Measurements from ENCODE around the gene PRKCB.

The PRKCB gene

DNA sequence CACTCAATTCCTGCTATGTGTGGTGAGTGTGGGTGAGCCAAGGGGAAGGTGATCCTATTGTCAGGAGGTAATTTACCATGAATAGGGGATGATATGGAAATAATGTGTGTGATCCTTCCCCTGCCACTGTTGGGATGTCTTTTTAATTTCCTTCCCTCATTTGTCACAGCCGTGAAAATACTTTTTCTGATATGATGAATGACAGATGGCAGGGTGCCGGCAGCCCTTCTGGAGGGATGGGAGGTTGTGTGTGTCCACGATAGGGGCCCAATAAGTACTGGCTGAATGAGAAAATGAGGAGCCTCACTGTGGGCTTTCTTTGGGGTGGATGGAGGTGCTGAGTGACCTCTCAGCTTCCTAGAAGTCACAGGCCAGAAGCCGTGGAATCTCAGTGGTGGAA is 109.5 kb downstream of the PRKCB start:
- no peak for DNase-seq

DNA sequence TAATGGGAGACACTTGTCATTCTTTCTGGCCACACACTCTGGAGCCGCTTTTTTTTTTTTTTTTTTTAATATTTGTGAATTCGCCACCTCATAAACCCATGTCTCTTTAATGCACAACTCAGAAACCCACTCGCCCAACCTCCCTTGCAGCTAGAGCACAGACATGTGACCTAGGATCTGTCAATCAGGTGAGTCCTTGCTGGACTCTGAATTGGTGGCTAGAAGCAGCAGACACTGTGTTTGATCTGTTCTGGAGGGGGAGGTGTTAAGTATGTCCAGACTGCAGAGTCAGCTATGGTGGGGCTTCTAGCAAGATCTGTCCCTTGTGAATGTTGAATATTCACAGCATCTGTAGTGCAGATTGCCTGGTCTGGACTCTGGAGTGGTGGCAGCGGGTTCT is 112.1 kb downstream of the PRKCB start:
- no peak for DNase-seq

DNA sequence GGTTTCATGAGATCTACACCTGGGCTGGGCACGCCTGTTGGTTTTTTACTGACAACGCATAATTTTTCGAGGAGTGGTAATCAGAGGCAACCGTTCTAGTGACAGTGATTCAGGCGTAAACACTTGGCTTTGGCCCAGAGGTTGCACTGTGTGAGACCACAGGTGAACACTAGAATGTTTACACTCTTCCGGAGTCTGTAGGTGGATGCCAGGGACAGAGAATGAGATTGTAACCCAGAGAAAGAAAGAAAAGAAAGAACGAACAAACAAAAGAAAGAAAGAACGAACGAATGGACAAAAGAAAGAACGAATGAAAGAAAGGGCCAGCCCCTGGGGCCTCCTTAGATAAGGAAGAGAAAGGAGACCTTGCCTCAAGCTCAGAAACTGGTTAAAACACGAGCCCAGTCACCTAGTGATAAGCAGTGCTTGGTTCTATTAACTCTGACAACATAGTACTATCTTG is 113.2 kb downstream of the PRKCB start:
- no peak for DNase-seq

DNA sequence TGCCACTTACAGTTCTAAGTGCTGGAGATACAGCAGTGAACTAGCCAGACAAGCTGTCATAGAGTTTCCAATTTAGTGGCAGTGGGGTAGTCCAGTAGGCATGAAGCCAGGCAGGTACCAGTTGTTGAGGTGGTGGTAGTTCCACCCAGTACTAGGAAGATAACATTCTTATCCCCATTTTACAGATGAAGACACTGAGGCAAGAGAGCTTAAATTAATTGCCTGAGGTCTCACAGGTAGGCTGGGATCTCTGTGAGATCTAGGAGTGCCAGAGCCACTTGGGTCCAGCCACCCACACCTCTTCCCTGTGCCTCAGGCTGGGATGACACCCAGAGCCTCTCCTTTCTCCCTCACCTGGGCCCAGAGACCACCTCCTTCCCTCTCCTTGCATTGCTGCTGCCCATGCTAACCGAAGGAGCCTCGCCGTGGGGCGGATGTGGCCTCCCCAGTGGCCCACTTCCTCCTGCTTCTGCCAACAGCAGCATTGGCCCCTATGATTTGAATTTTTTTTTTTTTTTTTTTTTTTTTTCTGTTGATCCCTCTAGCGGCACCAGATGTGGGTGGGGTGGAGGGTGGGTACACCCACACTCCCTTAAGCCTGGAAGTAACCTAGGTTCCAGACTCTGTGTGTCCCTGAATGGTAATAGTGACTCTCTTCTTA is 114.0 kb downstream of the PRKCB start:
- DNase-seq: no peak

DNA sequence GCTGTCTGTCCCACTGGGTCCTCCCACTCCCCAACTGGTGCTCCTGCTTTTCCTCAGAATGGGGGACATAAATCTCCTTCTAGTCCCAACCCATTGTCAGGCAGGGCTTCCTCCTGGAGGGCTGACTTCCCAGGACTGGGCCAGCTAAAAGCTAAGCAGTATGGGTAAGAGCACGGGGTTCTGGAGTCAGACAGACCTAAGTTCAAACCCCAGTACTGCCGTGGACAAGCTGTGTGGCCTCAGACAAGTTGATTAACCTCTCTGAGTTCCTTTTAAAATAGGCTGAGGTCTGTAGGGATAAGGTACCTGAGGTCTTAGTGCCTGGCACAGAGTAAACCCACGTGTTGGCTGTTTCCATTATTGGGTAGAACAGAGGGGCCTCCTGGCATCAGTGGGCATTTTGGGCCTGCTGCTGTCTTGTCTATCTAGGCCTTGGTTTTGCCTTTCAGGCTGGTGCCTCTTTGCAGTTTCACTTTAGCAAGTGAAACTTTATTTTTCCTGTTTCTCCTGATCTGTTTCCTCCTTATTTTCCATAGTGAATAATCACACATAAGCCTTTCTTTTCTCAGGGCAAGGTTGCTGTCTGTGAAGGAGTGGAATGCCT is 114.6 kb downstream of the PRKCB start:
- DNase-seq: no peak

DNA sequence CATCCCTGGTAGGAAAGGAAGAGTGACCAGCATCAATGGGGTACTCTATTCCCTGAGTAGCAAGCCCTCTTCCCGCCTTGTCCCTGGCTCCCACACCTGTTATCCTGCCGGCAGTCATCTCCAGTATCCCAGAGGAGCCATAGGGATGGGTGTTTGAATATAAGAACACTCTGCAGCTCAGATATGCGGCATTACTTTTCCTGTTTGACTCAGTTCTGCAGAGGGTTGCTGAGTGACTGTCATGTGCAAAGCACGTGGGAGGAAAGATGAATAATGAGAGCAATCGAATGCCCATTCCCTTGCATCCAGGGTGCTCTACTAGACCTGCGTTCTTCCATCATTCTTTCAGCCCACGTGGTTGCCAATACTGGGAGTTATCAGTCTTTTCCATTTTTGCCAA is 115.1 kb downstream of the PRKCB start:
- DNase-seq: no peak

DNA sequence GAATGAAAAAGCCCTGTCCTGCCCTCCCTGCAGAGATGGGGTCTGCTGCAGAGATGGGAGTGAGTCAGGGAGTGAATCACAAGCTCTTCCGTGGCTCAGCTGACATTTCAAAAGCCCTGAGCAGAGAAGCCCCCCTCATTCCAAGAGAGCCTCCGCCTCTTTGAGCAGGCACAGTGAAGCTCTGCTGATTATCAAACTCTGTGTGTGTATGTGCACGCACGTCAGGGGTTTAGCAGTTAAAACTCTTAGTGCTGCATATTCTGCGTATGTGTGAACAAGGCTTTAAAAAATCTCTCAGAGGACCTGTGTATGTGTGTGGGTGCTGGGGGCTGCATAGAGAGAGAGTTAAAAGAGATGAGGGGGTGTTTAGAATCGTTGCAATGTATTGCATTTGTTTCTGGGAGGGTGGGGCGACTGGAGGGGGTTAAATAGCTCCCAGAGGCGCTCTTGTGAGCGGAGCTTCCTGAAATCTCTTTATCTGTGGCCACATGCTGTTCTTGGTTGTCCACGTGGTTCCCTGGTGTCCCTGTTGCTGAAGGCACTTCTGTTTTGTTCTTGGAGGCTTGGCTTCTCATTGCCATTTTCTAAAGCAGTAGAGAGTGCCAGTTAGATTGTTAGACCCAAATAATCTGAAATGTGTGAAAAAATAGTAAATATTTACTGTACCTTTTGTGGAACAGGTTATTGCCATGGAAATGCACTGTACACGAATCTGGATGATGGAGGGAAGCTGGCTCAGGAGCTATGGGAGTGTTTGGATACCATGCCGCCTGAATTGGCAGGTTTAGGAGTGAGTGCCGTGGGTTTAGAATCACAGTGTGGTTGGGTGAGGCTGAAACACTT is 116.6 kb downstream of the PRKCB start:
- no peak for DNase-seq

DNA sequence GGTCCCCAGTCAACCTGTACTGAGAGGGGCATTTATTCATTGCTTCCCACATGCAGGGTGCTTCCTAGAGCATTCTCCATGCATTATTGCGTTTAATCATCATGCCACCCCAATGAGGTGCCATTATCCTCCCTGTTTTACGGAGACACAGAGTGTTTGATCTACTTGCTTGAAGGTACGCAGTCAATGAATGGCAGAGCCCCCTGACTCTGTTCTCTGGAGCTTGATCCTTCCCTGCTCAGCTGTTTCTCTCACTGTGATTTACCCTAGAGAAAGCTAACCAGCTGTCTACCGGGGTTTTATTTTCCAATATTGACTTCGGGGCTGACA is 117.2 kb downstream of the PRKCB start:
- no peak for DNase-seq

DNA sequence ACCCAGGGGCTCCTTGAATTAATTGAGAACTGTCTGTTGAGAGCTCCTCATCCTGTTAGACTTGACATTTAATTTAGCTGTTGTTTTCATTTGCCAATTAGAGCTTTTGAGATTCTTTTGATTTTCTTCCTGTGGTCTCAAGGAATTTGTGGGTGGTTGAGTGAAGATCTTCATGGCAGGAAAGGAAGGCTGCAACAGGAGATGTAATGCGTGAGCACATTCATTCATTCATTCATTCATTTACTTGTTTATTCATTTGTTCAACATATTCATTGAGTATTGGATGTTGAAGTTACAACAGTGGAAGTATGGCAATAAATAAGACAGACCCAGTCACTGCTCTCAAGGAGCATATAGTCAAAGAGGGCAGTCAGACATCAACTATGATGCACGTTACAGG is 117.7 kb downstream of the PRKCB start:
- DNase-seq: no peak

DNA sequence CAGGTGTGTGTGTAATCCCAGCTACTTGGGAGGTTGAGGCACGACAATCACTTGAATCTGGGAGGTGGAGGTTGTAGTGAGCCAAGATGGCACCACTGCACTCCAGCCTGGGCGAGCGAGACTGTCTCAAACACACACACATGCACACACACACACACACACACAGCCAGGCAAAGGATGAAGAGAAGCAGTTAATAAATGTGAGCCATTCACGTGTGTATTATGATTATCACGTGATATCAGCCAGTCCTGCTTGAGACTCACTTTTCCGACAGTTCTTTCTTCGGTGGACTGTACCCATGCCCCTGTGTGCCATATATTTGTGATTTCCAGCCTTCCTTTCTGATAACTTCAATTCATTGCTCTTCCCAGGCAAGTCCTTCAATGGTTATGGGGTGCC is 119.3 kb downstream of the PRKCB start:
- no peak for DNase-seq

DNA sequence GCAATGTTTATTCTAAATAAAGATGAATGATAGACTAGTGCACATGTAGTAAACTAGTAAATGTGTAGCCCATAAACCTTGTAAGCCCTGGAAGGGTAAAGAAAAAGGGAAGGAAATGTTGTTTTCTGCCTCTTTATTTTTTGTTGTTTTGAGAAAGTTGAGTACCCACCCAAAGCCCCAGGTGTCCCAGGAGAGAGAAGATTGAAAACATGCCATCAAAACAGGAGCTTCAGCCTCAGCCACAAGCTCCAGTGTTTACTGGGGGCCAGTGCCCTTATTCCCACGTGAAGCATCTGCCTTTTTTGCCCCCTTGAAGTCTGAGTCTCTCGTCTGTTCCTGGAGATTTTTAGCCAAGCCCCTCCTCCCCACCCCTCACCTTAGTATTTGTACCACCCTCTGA is 121.5 kb downstream of the PRKCB start:
- no peak for DNase-seq

DNA sequence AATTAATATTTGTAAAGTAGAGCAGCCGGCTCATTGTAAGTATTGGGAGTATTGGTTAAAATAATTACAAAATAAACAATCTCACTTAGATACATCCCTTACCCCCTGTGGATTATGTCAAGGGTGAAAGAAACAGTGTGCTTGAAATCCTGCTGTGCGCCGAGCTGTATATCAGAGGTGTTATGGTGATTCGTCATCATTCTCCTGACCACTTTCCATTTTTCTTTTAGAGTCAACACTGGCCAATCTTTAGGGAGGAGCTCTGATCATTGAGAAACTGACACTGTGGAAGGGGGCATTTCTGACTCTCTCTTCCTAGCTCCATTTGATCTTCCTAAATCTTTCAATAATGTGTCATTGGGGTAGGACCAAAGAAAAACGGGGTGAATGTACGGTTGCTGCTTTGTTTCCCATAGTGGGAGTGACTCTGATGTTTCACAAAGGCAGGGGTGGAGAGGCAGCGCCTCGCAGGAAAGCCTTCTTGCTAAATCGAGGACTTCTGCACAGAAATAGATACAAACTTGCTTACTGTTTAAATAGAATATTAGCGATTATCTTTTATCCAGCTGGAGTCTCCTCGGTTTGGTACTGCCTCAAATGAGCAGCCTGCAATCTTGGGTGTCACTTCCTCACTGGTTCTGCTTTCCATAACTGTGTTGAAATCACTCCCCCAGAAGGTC is 123.4 kb downstream of the PRKCB start:
- DNase-seq: no peak

DNA sequence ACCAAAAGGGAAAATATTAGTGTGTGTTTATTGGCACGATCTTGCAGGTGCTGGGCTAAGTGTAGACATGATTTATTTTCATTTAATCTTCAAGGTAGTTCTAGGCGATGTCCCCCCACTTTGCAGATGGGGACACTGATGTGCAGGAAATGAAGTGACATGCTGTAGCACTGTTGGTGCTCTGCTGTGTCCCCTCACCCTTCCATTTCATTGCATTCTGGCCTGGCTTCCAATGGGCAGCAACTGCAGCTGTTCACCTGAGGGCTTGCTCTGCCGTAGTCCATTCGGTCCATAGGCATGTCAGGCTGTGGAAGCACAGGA is 123.9 kb downstream of the PRKCB start:
- no peak for DNase-seq

DNA sequence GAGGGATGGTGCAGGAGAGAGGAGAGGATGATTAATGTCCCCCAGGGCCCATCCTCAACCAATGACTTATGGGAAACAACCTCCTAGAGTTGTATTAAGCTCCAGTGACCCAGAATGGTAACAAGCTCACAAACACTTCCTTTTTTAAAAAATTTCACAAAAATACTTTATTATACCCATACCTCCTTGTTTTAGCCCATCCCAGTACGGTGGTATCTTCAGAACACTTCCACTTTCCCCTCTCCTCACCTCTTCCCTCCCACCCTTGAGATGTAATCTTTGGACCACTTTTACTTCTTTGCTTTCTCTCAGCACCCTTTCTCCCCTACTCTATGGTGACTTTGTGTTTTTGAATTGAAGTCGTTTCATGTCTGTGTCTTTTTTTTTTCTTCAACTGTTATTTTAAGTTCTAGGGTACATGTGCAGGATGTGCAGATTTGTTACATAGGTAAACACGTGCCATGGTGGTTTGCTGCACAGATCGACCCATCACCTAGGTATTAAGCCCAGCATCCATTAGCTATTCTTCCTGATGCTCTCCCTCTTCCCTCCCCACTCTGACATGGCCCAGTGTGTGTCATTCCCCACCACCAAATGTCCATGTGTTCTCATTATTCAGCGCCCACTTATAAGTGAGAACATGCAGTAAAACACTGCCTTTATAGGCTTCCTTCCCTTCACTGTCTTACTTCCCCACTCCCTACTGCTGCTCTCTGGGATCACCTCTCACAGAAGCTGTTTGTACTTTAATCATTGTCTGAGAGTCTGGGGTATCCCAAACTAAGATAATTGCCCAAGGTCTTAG is 124.5 kb downstream of the PRKCB start:
- DNase-seq: no peak

DNA sequence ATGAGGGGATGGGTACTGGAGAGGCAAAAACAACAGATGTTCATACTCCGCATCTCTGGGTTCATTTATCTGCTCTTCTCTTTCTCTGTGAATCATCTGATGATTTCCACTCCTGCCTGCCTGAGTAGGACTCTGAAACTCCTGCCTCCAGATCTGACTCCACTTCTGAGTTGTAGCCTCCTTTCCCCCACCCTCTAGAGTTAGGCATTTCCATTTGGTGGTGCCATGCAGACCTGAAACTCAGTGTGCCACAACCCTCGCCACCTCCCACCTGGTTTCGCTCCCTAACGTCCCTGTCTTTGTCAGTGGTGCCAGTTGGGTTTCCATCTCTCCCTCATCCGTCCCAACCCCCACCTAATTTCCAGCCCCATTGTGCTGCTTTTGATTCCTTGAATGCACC is 126.2 kb downstream of the PRKCB start:
- DNase-seq: peak; percentile 45 to 49

DNA sequence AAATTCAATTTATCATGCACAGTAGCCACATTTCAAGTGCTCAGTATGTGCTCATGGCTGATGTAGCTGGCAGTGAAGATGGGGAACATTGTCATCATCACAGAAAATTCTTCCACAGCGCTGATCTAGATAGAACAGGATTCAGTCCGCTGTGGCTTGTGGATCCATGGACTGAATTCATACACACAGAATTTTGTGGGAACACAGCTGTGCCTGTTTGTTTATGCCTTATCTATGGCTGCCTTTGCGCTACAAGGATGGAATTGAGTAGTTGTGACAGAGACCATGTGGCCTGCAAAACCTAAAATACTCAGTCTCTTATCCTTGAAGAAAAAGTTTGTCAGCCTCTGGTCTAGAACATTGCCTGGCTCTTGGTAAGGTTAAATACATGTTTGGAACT is 128.4 kb downstream of the PRKCB start:
- DNase-seq: no peak

DNA sequence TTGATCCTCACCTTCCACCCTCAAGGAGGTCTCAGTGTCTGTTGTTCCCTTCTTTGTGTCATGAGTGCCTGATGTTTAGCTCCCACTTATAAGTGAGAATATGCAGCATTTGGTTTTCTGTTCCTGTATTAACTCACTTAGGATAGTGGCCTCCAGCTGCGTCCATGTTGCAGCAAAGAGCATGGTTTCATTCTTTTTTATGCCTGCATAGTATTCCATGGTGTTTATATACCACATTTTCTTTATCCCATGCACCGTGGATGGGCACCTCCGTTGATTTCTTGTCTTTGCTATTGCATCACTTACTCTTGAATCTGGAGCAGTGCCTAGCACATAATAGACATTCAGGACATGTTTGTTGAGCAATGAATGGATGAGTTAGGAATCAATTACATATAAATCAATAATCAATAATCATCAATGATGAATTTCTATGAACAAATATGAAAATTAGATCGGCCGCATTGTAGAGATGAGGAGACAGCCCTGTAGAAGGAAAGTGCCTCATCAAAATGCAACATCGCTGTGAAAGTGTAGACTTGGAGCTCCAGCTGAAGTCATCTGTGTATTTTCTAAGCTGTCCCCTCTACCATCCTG is 129.5 kb downstream of the PRKCB start:
- DNase-seq: no peak

DNA sequence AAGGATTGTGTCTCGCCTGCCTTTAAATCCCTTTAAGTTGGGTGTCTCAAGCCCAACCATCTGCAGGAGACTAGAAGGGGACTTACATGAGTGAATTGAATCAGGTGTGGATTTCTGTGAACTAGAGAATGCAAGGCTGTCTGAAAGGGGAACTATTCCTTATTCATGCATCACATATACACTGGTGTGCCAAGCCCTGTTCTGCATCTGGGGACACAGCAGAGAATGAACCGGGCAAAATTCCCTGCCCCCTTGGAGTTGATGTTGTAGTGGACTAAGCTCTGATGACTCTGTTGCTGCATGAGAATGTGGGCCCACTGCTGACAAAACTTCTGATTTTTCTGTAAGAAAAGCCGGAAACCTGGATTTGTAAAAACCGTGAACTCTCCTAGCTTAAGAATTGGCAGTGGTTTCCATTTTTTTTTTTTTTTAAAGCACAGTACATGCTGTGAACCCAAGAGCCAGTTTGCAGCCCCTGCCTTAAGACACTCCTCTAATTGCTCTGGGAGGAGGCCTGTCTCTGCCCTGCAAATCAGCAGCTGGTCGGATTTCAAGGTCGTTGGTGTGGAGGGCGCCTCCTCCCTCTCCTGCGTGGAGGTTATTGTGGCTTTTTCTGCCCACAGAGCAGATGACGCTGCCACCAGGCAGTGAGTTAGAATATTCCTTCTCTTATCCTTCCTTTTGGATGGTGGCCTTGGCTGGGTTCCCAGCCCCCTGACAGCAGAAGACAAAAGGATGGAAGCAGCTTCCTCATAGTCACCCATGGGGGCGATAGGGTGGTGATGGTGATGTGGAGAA is 131.0 kb downstream of the PRKCB start:
- DNase-seq: no peak

DNA sequence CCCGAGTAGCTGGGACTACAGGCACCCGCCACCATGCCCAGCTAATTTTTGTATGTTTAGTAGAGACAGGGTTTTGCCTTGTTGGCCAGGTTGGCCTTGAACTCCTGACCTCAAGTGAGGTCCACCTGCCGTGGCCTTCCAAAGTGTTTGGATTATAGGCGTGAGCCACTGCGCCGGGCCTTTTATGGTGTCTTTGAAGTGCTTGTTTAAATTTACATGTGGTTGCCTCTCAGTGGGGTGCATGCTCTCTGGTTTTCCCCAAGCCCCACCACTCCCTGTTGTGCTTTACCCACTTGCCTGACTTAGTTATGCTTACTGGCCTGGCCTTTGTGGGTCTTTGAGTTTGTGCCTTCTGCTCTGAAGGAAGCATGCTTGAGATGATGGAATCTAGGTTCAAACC is 132.0 kb downstream of the PRKCB start:
- DNase-seq: no peak

DNA sequence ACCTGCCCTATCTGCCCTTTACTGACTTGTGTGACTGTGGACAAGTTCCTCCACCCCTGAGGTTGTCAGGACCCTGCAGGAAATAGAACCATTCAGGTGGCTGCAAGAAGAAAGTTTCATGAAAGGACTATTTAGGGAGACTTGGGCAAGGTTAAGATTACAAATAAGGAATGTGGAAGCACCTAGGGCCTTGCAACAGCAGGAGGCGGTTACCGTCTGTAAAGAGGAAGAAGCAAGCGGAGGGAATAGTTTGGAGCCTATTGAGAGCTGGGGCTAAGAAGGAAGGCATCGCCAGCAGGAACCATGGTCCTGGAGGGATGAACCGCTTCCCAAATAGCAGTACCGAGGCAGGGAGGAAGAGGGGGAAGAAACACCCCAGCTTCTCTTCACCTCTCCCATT is 132.4 kb downstream of the PRKCB start:
- no peak for DNase-seq

DNA sequence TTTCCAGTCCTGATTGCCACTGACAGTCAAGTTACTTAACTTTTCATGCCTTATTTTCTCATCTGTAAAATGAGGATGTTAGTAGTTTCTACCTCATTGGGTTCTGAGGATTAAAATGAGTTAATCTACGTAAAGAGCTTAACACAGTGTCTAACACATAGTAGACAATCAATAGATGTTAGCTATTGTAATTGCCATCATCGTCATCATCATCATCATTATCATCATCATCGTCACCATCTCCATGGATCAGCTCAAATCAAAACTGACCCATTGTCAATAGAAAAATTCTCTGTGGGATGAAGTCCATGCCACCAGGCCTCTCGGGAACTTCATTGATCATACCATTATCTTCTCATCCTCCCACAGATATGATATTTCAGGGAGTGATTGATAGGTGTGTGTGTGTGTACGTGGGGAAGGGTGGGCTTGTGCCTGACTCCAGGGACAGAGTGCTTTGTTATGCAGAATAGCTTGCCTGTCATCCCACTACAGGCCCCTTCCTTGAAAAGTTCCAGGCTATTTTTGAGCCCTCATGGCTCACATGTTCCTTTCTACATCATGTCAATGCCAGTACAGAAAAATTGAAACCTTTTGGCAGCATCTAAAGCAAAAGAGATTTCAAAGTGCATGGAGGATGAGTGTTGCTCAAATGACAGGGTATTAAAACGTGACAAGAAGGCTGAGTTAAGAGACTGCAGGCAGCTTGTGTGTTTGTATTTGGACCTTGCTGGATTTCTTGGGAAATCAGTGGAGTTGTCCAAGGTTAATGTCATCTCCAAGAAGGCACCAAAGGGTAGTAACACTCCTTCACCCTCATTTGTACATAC is 133.9 kb downstream of the PRKCB start:
- no peak for DNase-seq

Data from stimulated activated CD4-positive, alpha-beta T cell treated with anti-CD3 and anti-CD28 coated beads, Interleukin-2, amount 100 ng/mL, for 48 hours (primary cell).